Posterior cingulate gyrus (tissue), 11 donors: ENCODE measurements around the gene THSD7A.

Experiments
- DNase-seq, 10 donors: peaks; one replicate each; pipeline versions ENCODE4 v3.0.0 to v3.0.0-alpha.2; 2020 to 2021; ENCODE audit warnings: mixed read lengths in 3 of 10
- intact Hi-C: fragments of 100-400 bp; cut with DNase I; formaldehyde crosslinking; loops from one replicate; pipeline ENCODE4 v1.15.1; 2023

The THSD7A gene

DNA sequence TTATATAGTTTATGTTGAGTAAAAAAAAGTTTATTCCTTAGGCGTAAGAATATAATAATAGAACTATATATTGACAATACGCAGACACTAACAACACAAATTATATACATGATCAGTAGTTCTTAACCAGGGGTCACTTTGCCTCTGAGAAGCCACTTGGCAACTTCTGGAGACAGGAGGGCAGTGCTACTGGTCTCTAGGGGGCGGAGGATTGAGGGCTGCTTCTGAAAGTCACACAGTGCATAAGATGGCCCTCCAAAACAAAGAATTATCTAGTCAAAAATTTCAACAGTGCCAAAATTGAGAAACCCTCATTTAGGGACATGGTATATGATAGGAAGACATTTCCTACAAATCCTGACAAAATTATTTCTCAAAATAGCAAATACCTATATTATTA is 77.1 kb downstream of the THSD7A start:
- intact Hi-C loops = no loop called here
- no peak for DNase-seq

DNA sequence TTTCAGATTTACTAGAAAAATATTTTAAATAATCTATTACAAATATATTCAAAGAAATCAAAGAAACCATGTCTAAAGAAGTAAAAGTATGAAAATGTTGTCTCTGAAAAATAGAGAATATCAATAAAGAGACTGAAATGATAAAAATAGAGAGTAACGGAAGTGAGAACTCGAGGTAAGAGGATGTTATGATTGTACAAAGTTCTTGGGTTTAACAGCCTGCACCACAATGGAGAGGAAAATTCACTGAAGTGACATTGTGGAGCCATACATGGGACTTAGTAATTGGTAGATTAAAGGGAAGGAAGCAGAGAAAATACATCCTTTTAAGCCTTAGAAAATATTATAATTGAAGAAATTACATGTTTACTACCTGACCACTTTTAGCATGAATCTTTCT is 77.9 kb downstream of the THSD7A start:
- no peak for DNase-seq
- intact Hi-C loops = no loop called here

GRCh38 chr7:11753433-11753832 is 78.6 kb downstream of the THSD7A start:
- DNase-seq = no peak

GRCh38 chr7:11751807-11752389 is 80.1 kb downstream of the THSD7A start:
- DNase-seq = no peak
- intact Hi-C loops = no loop called here

More at GRCh38 chr7:11753433-11753832, 78.6 kb downstream of the THSD7A start:
- intact Hi-C loops = no loop called here

DNA sequence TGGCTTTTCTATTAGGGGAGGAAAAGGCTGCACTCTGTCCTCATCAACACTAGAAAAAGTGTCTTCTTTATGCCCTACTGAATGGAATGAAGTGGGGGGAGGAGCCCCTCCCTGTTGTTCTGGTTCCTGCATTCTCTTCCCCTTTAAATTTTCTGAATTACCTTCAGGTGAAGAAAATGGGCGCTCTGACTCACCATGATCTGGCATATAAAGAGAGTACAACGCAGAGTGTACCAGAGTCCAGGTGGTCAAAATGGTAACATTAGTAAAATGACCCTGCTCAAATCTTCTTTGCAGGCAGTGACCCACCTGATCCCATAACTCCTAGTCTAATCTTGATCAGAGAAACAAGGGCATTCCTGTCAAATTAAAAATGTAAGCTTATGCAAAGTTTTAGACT is 80.7 kb downstream of the THSD7A start:
- DNase-seq = no peak
- intact Hi-C loops = no loop called here

DNA sequence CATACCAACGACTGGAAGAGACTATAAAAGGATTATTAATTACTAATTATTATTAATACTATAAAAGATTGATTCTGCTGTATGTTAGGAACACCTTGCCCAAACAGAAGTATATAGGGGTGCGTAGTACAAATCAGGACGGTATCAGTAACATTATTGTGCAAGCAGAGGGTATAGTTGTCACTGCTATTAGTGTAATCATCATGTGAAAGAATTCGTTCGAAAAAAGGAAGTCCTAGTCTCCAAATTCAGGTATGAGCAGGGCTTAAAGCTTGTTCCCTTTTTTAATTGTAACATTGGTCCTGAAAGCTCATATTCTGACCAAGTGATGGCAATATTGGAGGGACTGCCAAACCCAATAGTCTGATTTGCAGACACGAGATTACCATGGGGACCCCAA is 81.8 kb downstream of the THSD7A start:
- no peak for DNase-seq
- intact Hi-C loops = no loop called here

- intact Hi-C loops = no loop called here
- no peak for DNase-seq
These were observed 82.4 kb downstream of the THSD7A start for GRCh38 chr7:11749629-11750028.

DNA sequence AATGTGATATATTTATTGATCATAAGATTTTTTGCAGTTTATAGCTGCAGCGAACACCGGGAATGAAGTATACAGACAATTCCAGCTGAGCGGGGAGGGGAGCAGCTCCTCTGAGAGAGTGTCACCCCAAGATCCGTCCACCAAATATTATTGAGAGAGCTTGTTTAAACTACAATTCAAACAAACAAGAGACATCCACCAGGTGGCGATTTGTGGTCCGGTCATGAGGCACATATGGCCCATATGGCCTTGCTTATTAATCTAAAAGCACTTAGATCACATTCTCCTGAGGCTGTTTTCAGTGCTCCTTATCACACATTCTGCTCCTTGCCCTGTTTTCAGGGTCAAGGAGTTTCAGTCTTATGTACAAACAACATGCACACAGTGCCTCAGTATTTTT is 83.1 kb downstream of the THSD7A start:
- peak in 1 of 10 donors; percentile 62 for DNase-seq
- intact Hi-C loops = no loop called here

DNA sequence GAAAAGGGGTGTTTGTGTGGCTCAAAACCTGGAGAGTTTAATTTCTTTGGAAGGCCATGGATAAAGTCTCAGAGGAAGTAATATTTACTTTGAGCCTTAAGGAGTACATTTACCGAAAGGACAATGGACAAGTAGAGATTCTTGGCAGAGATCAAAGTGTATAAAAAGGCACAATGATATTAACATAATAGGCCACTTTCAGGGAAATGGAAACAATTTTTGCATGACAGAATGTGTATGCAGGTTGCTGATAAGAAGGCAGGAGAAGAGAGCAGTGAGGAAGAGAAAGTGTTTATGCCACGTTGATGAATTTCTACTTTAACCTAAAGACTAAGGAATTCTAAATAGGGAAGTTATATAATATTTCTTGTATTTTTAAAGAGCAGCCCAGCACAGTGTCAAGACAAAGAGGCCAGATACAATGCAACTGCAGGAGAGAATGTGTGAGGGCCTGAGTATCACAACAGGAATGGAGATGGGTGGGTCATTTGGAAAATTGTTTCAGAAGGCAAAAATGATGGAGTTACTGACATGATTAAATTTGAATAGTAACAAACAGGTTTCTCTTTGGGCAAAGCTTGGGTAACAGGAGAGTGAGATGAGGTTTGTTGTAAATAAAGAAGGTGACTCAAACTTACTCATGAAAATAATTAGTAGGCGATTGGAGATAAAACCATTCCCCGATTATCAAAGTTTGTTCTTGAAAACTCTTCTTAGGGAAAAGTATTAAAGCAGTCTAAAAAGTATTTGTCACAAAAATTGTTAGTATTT is 84.1 kb downstream of the THSD7A start:
- intact Hi-C loops = no loop called here
- DNase-seq = no peak

DNA sequence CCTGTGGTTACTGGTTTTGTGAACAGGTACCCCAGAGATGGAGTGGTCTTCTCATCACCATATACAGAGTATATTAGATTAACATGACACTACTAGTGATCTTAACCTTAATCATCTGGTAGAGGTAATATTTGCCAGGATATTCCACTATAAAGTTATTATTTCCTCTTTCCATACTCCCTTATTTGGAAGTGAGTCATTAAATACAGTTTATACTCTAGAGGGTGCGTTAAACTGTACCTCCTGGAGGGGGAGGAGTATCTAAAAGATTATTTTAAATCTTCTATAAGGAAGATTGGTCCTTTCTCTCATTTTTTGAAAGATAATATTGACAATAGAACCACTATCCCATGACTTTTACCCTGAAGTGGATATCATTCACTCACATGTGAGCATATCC is 85.4 kb downstream of the THSD7A start:
- intact Hi-C loops = no loop called here
- no peak for DNase-seq

DNA sequence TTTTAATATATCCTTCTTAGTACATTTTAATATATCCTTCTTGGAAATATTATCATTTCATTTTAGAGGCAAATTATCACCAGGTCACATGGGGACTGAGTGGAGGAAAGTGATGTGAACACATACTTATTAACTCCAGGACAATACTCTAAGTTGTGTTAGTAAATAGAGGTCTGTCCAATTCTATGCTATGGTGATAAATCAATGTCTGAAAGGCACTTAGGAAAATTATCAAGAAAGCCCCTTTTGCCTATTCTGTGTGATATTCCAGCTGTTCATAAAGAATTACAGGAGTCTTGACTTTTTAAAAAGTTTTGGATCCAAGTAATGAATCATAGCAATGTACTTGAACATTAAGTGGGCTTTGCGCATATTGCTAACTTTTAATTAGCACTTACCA is 88.5 kb downstream of the THSD7A start:
- intact Hi-C loops = no loop called here

GRCh38 chr7:11743016-11743415 is 89.0 kb downstream of the THSD7A start:
- DNase-seq = no peak
- intact Hi-C loops = no loop called here

More for the DNA sequence above, 88.5 kb downstream of the THSD7A start:
- no peak for DNase-seq

- DNase-seq = no peak
These were observed 89.5 kb downstream of the THSD7A start for GRCh38 chr7:11742496-11742895.

GRCh38 chr7:11737723-11738122 is 94.3 kb downstream of the THSD7A start:
- intact Hi-C loops = no loop called here
- DNase-seq = no peak

More at GRCh38 chr7:11742496-11742895, 89.5 kb downstream of the THSD7A start:
- intact Hi-C loops = no loop called here

DNA sequence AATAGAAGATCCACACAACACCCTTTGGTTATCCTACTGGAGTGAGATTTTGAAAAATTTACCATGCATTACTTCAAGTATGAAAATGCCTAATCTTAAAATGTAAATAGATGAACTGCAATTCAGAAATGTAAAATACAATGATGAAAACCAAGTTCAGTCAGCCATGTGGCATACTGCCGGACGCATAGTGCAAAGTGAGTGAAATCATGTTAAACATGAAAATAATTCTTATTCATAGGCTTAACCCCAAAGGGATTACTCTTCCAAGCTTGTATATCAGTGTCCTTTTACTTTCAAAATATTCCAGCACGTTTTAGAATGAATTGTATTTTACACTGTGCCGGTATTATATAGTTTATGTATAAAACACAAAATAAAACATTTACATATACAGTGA is 99.8 kb downstream of the THSD7A start:
- intact Hi-C loops = no loop called here
- DNase-seq = no peak

DNA sequence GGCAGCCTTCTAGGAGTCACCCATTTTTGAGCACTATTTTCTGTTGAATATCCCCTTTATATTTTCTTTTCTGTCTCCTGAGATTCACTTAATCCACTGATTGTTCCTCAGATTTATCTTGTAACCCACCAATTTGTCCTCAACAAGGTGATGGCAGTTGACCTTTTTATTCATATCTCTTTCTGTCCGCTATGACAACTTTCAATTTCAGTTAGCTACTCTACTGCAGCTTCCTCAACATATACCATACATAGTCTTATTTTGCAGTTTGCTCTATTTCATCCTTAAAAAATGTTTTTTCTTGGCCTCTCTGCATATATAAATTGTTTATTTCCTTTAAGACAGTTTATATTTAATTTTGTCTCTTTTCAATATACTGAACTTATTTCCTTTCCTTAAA is 101.3 kb downstream of the THSD7A start:
- intact Hi-C loops = no loop called here
- no peak for DNase-seq

GRCh38 chr7:11727864-11728263 is 104.1 kb downstream of the THSD7A start:
- DNase-seq = no peak
- intact Hi-C loops = no loop called here

DNA sequence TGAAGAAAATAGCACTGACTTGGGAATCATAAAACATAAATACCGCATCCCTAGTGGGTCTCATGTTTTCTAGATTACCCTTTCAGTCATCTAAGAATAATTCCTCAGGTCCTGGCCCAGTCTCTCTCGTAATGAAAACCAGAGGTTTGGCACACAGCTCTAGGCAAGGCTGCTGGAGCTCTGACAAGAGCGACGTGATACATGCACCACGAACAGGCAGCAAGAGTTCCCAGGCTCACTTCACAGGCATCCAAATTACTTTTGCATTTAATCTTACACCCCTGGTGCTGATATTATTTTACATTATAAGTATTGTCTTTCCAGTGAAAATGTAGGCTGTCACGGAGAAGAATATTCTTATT is 105.2 kb downstream of the THSD7A start:
- intact Hi-C loops = no loop called here
- DNase-seq = peak in 3 of 10 donors; percentile 6 to 69 (median 25)

DNA sequence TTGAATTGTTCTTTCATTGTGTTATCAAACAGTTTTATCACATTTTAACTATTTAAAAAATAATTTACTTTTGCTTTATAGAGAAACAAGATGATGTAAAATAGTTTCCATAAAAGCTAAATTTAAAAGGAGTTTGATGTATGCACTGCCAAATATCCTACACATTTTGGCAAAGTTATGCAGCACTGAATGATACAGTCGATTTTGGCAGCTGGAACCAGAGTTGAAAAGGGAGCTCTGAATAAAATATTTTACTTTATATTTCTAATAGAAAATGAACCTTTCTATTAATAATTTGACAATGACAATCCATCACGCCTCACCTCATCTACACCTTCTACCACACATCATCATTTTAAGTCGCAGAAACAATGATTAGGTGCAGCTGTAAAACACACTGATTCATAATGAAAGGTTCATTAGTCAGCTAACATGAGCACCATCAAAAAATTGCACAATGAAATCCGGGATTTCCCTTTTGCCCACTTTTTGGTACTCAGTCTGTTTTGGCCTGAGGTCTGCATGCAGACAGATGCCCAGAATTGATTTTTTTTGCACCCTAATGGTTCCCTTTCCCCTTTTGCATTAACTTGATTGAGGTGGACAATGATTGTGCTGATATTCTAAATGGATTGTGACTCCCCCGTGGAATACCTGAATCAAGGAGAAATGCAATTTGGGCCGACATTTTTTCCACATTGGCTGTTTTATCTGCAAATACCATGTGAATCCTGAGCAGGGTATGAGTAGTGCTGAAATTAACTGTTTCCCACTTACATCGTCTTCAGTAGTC is 105.8 kb downstream of the THSD7A start:
- intact Hi-C loops = no loop called here
- no peak for DNase-seq

DNA sequence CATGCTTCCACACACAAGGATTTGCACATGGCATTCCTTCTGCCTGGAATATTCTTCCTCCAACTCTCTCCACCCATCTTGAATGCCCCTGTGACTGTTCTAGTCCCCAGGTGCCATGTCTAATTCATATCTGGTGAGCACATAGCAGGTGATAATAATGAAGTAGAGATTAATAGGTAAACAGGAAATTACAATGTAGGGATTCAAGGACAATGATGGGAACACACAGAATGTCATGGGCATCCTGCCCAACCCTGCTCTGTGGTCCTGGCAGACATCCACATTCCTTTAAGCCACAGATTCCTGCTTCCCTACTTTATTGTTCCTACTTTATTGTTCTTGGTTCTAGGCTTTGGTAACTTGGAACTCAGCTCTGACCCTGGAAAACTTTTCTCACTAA is 115.8 kb downstream of the THSD7A start:
- peak in 1 of 10 donors; percentile 59 for DNase-seq
- intact Hi-C loops = no loop called here

GRCh38 chr7:11714676-11715075 is 117.3 kb downstream of the THSD7A start:
- no peak for DNase-seq
- intact Hi-C loops = no loop called here

DNA sequence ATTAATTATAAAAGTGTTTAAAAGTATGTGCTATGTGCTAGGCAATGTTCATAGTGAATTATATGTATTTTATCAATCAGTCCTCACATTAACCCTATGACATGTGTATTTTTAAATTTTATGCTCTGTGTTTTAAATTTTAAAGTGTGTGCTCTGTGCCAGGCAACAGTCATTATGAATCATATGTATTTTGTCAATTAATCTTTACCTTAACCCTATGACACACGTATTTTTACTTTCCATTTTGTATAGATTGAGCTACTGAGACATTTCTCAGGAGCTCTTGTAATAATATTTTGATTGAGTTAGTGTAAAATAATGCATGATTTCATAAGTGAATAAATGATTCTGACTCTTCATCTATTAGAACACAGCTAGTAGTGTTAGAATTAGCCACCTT is 117.8 kb downstream of the THSD7A start:
- no peak for DNase-seq
- intact Hi-C loops = no loop called here
